ENCODE measurements around the gene PTPN14.
"Not testable (repeated sequence)": the region's sequence is repeated elsewhere in the genome, so short reads cannot be mapped to it uniquely, and the experiment has no call there.

The PTPN14 gene

DNA sequence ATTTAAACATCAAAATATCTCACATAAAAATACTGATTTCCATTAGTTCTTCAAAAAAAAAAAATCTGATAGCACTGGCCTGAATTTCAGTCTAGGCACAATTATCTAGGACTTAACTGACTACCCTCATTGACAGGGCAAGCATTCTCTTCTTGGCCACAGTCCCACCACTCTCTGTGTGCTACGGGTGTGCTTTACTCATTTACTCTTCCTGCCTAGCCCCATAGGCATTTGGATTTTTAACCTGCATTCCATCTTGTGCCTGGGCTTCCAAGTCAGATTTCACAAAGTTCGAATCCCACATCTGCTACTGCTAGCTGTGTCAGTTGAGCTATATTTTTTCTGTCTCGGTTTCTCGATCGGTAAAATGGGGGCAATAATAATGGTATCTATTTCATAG is 38.0 kb downstream of the PTPN14 start:
- DNase-seq (ENCODE audit: extremely low read depth in 1 of 2, low read depth in 1 of 2): no peak

DNA sequence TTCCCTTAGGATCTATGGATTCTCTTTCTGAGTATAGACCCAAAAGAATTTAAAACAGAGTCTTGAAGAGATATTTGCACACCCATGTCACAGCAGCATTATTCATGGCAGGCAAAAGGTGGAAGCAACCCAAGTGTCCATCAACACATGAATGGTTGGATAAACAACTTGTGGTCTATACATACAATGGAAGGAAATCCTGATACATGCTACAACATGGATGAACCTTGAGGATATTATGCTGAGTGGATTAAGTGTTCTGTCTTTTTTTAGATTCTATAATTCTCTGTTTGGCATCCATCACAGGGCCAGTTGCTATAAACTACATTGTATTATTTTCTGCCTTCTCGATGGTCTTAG is 39.8 kb downstream of the PTPN14 start:
- no peak for DNase-seq (ENCODE audit: extremely low read depth in 1 of 2, low read depth in 1 of 2)

DNA sequence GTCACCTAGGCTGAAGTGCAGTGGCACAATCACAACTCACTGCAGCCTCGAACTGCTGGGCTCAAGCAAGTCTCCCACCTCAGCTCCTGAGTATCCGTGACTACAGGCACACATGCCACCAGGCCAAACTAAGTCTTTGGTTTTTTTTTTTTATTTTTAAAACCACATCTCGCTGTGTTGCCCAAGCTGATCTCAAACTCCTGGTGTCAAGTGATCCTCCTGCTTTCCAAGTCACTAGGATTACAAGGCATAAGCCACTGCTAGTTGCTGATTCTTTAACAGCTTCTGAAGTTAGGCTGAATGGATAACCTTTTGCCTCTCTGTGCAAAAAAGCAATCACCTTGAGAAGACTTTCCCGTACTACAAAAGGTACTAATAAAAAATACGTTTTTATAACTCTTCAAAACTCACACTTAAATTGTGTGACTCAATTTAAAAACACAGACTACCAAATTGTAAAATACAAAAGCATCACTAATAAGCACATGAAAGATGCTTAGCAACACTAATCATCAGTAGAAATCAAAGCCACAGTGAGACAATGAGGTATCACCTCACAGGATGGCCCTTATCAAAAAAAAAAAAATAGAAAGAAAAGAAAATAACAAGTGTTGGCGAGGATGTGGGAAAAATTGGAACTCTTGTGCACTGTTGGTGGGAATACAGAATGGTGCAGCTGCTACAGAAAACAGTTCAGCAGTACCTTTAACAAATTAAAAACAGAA is 40.3 kb downstream of the PTPN14 start:
- no peak for DNase-seq (ENCODE audit: extremely low read depth in 1 of 2, low read depth in 1 of 2)

DNA sequence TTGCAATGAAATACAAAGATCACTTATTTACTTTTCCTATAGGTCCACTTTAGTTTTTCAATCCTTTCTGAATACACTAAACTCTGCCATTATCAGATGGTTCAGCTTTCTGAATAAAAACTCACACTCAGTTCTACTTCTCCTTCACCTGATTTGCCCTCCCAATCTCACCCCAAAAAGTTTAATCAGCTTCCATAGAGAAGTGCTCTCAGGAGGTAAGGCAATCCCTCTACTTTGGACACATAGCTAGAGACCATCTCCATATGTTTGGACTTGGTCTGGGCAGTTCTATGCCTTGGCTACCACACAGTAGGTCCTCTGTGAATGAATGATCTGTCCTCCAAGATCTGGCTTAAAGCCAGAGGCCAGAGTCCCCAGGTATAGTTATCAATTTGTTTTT is 40.9 kb downstream of the PTPN14 start:
- no peak for DNase-seq (ENCODE audit: extremely low read depth in 1 of 2, low read depth in 1 of 2)

DNA sequence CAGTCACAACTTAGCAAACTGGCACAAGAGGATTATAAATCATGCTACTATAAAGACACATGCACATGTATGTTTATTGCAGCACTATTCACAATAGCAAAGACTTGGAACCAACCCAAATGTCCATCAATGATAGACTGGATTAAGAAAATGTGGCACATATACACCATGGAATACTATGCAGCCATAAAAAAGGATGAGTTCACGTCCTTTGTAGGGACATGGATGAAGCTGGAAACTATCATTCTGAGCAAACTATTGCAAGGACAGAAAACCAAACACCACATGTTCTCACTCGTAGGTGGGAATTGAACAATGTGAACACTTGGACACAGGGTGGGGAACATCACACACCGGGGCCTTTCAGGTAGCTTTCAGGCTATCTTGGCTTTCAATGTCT is 41.8 kb downstream of the PTPN14 start:
- not testable (repeated sequence) for DNase-seq (ENCODE audit: extremely low read depth in 1 of 2, low read depth in 1 of 2)

DNA sequence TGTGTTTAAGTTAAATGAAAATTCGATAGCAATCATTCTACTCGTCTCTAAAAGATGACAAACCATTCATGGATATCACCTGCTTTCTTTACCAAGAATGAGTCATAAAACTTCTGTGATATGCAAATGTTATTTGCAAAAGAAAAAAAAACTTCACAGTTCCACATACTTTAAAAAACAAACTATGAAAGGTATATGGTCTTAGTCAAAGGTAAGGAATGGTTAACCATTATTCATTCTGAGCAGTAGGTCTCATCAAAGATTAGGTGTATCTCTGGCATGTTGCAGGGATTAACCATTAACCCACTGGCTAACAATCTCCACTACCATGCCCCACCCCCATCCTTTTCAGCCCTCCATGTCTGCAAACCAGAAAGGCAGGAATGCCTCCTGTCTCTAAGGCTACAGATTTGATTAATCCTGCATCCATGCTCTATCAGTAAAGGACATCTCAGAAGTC is 44.4 kb downstream of the PTPN14 start:
- no peak for DNase-seq (ENCODE audit: extremely low read depth in 1 of 2, low read depth in 1 of 2)

DNA sequence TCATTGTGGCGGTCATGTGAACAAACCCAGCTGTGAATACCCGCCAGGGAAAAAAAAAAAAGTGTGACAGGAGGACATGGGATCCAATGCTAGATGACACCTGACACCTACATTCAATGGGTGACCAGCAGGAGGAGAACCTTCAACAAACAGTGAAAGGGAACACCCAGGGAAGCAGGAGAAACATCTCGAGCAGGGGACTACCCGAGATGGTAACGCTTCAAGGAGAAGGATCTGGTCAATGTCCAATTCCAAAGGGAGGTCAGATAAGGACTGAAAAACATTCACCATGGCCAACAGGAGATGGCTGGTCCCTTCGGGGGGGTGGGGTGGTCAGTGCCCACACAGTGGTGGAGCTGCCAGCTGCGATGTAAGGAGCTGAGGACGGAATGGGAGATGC is 46.3 kb downstream of the PTPN14 start:
- DNase-seq (ENCODE audit: extremely low read depth in 1 of 2, low read depth in 1 of 2): no peak

DNA sequence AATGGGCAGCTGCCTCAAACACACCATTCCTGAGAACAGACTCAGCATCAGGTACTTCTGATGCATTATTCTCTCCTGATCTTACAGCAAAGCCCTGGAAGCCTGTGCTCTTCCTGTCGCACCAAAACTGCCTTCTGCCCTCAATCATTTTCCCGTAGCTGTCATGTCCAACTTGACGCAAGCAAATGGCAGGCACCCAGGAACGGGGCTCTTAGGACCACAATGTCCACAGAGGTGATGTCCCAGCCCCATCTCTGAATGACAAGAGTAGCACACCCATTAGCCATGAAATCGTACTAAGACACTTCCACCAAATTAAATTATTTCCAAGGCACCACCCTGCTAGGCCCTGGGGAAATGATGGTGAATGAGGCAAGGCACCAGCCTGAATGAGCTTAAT is 47.1 kb downstream of the PTPN14 start:
- DNase-seq (ENCODE audit: extremely low read depth in 1 of 2, low read depth in 1 of 2): no peak

DNA sequence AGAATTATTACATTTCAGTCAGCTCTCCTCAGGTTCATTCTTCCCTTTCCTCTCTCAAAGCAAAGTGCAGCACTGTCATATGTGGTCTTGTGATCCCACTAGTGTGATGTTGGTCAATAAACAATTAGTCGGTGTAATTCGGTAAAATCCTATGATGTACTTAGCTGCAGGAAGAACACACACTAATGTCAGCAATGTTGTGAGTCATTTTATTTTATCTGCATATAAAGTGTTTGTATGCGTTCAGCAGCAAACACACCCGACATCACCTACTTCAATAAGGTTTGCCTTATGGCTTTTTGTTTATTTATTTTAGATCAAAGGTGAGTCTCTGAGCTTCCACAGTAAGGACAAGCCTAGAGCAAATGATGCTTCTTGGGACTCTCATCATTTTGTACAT is 47.8 kb downstream of the PTPN14 start:
- no peak for DNase-seq (ENCODE audit: extremely low read depth in 1 of 2, low read depth in 1 of 2)

DNA sequence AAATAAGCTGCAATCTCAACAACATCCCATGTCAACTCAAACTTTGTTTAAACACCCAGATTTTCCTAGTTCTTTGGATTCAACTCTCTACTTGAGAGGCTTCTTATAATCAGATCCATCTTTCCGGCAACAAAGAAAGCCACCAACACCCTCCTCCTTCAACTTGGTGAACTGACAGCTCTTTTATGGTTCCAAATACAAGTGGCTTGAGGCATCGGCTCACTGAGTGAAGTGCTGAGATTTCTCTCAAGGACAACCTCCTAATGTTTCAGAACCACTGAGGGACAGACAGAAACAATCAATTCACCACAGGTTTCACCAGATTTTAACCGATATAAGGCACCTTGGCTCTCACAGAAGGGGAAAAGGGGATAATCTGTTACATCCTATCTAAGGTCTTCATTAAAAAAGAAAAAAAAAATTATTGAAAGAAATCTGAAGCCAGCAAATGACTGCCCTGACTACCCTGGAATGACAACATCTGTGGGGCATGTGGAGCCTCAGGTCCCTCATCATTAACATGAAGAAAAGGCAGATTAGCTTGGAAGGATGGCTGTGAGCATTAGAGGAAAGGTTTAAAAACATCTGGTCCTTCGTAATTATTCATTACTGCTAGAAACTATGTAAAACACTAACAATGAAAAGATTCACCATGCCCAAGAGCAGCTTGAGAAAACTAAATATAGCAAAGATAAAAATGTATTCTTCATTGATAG is 50.9 kb downstream of the PTPN14 start:
- no peak for DNase-seq (ENCODE audit: extremely low read depth in 1 of 2, low read depth in 1 of 2)

DNA sequence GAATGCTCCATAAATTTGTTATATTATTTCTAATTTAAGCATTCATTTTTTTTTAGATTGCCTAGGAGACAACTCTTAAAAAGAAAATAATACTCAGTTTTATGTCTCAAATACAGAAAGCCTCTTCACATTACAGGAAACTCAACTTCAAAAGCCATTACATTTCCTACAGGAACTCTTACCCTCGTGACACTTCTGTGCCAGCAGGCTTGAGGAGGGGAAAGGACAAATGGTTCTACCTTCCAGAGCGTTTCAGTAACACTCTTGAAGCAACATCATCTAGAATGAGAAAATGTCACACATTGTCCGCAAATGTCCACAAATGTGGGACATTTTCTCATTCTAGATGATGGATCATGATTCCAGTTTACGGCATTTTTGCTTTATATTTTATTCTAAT is 51.7 kb downstream of the PTPN14 start:
- no peak for DNase-seq (ENCODE audit: extremely low read depth in 1 of 2, low read depth in 1 of 2)

DNA sequence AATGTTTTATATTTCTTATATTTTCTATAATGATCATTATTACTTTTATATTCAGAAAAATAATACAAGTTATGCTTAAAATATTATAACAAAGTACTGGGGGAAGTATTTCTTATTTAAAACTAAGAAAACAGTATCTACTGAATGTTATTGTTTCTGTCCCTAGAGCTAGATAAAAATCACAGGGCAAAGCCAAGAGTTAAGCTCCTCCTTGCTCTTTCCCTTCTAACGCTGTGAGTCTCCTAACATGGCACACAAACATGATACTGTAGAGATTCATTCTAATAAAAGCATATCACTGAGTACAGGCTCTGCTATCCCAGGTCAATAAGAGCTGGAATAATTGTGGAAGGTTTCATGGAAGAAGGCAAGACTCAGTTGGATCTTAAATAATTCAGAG is 53.4 kb downstream of the PTPN14 start:
- DNase-seq (ENCODE audit: extremely low read depth in 1 of 2, low read depth in 1 of 2): no peak

DNA sequence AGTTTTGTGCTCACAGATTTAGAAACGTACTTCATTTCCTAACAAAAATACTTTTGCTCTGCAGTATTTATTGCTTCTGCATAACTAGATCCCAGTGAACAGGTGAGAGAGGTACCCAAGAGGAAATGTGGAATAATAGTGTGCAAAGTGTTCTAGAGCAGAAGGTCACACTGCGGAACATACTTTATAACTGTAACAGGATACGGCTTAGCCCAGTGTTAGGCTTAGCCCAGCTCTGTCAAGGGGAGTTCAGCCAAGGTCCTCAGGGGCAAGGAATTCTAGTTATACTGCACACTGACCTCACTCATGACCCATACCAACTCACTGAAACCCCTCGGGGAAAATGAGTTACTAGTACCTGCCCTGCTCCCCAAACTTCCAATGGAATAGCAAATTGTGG is 55.3 kb downstream of the PTPN14 start:
- DNase-seq (ENCODE audit: extremely low read depth in 1 of 2, low read depth in 1 of 2): no peak

DNA sequence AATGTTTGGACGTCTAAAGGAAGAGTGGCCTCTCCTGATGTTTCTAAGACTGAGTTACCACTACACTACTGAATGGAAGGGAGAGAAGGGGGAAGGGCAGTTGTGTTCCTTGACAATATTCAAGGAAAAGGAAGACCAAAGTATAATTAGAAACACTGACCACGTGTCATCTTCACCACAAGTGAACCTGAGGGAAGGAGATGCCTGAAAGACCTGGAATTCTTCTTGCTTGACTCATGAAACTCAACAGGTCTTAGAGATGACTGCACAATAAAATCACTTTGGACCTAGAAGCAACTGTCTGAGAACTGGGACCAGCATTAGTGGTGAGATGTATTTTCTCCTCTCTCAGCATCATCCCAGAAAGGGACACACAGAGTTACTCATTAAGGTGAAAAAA is 56.7 kb downstream of the PTPN14 start:
- no peak for DNase-seq (ENCODE audit: extremely low read depth in 1 of 2, low read depth in 1 of 2)

DNA sequence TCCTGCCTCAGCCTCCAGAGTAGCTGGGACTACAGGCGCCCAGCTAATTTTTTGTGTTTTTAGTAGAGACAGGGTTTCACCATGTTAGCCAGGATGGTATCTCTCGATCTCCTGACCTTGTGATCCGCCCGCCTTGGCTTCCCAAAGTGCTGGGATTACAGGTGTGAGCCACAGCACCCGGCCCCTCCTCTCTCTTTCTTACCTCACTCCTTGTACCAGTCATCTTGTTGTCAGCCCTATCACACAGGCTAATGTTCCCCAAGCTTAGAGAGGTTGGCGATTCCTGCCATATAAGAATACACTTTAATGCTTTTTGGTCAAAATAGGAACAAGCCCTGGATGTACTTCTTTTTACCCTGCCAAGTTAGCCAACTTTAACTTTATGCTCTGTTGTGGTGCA is 57.2 kb downstream of the PTPN14 start:
- not testable (repeated sequence) for DNase-seq (ENCODE audit: extremely low read depth in 1 of 2, low read depth in 1 of 2)

DNA sequence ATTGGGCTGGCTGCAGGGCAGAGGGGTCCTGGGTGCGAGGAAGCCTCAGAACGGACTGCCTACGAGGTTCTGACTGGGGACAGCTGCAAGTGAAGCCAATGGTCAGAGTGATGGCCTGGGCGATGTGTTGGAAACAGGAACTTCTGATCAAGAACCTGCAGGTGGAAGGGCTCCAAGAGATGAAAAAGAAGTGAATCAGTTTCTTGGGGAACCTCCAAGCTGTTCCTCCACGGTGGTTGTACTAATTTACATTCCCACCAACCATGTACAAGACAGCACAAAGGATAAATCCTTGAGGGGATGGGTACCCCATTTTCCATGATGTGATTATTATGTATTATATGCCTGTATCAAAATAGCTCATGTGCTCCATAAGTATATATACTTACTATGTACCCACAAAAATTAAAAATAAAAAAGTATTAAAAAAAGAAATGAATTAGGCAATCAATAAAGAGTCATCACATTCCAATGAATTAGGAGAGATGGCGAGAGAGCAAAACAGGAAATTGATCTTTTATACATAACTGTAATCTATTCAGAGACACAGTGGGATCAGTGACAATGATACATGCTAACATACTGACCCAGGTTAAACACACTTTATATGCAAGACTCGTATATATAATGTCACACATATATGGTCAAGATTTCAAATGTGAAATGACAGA is 58.1 kb downstream of the PTPN14 start:
- no peak for DNase-seq (ENCODE audit: extremely low read depth in 1 of 2, low read depth in 1 of 2)

DNA sequence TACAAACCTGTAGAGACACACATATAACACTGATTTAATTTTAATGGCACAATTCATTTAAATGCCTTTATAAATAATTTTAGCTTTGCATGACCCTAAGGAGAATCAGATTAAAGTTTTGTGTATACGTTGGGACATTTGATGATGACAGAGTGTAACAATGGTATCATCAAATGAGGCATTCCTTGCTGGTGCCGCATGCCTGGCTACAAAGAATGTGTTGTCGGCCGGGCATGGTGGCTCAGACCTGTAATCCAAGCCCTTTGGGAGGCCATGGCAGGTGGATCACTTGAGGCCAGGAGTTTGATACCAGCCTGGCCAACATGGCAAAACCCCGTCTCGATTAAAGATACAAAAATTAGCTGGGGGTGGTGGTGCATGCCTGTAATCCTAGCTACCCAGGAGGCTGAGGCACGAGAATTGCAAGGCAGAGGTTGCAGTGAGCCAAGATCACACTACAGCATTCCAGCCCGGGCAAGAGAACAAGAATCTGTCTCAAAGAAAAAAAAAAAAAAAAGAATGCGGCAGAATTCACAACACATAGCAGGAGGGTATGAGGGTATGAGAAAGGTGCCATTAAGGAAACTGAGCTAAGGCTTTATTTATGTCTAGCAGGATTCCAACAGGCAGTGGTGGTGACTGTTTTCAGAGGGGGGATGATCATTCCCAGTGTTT is 58.9 kb downstream of the PTPN14 start:
- no peak for DNase-seq (ENCODE audit: extremely low read depth in 1 of 2, low read depth in 1 of 2)

DNA sequence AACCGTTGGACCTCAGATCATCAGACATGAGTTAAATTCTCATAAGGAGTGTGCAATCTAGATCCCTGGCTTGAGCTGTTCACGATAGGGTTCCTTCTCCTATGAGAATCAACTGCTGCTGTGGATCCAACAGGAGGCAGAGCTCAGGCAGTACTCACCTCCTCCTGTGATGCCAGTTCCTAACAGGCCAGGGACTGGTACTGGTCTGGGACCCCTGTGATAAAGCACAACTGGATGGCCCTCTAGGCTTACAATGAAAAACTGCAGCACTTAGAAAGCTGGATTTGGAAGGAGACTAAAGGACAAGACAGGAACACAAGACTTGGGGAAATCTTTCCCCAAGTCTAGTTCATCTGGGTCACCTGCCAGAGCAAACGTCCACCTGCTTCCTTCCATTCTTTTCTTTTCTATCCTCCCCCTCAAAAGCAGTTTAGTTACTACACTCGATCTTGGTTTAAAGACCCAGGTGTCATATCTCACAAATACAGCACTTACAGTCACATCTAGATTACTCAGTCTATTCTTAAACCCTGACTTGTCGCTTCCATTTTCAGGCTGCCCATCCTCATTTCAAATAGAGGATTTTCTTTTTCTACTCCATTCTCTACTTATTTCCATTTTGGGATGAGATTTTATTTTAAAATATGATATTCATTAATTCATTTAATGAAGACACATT is 59.8 kb downstream of the PTPN14 start:
- DNase-seq (ENCODE audit: extremely low read depth in 1 of 2, low read depth in 1 of 2): no peak

DNA sequence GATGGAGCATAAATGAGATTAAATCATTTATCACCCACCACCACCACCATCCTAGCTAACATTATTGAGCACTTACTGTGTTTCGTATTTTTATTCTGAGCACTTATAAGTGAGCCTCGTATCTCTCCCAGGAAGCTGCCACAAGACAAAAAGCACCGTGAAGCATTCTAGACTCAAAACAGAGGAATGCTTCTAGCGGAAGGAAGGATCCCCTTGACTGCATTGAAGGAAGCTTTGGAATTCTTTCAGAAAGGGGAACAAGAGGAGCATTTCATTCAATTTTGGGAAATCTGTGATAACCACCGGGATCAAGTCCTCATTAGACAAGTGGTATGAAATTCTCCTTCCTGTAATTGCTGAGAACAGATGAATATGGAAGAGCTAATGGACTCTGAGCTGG is 66.3 kb downstream of the PTPN14 start:
- DNase-seq (ENCODE audit: extremely low read depth in 1 of 2, low read depth in 1 of 2): no peak

DNA sequence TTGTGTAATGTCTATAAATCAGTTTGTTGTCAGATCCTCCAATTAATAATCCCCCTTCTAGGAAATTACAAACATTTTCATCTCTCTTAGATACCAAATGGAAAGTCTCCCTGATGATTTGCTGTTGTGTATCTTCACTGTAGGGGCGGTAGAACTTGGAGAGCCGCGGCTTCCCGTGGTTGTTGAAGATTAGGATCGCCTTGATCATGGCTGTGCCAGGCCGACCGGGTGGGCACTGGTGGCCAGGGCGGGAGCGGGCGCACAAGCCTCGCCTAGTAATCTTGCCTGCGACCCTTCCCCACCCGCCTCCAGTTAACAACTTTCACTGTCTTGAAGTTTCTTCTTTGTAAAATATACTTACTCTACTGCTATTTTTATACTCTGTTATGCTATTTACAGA is 68.2 kb downstream of the PTPN14 start:
- not testable (repeated sequence) for DNase-seq (ENCODE audit: extremely low read depth in 1 of 2, low read depth in 1 of 2)
